GM12878 (cell line): ENCODE measurements around the gene FCRLB. TPM values are rescaled to one million over a fixed set of nuclear protein-coding genes. Genes with fewer than 3 reads are reported as not detected.

Experiments used
- BCLAF1 ChIP-seq: fragments of 450-650 bp; IDR thresholded peaks from 2 replicates; pipeline ENCODE4 v1.6.1; 2017; ENCODE audit warnings: antibody characterized with exemption, mild to moderate bottlenecking, moderate library complexity
- BHLHE40 ChIP-seq, 2 experiments: fragments of 450-650 bp in 1 of 2; IDR thresholded peaks; 2 replicates each; pipeline ENCODE4 v1.6.1; 2011 to 2017; ENCODE audit warnings: low read depth in 2 of 2, borderline replicate concordance in 1 of 2, improper control_type of control experiment in 1 of 2, low read length in 1 of 2, mild to moderate bottlenecking in 1 of 2
- BMI1 ChIP-seq: fragments of 450-650 bp; IDR thresholded peaks from 2 replicates; pipeline ENCODE4 v1.6.1; 2016; ENCODE audit warnings: mild to moderate bottlenecking, moderate library complexity, borderline replicate concordance
- BRCA1 ChIP-seq: IDR thresholded peaks from 2 replicates; pipeline ENCODE4 v1.6.1; 2011; ENCODE audit warnings: low read depth, low read length, improper control_type of control experiment
- CREM ChIP-seq: IDR thresholded peaks from 2 replicates; pipeline ENCODE4 v1.6.1; 2014; ENCODE audit warnings: antibody characterized with exemption, low read depth
- DPF2 ChIP-seq: fragments of 450-650 bp; IDR thresholded peaks from 2 replicates; pipeline ENCODE4 v1.6.1; 2017; ENCODE audit warnings: mild to moderate bottlenecking
- EED ChIP-seq: sonication (generic); IDR thresholded peaks from 2 replicates; pipeline ENCODE4 v1.6.1; 2016; ENCODE audit warnings: antibody characterized with exemption, low read depth
- EZH2 ChIP-seq: IDR thresholded peaks from 2 replicates; pipeline ENCODE4 v1.6.1; 2012; ENCODE audit warnings: low read depth, mild to moderate bottlenecking, control low read depth, inconsistent platforms, low read length, borderline replicate concordance; ENCODE audit not compliant: control insufficient read depth
- FOXM1 ChIP-seq: IDR thresholded peaks from 2 replicates; pipeline ENCODE4 v1.6.1; 2012; ENCODE audit warnings: low read depth, mild to moderate bottlenecking, inconsistent platforms, low read length, moderate library complexity
- HDGF ChIP-seq: fragments of 450-650 bp; IDR thresholded peaks from 2 replicates; pipeline ENCODE4 v1.6.1; 2016; ENCODE audit warnings: antibody characterized with exemption
- KAT2A ChIP-seq: conservative IDR thresholded peaks from 2 replicates; pipeline ENCODE4 v1.6.1; 2011; ENCODE audit warnings: low read depth, low read length; ENCODE audit not compliant: control insufficient read depth
- NFXL1 ChIP-seq: fragments of 450-650 bp; IDR thresholded peaks from 2 replicates; pipeline ENCODE4 v1.6.1; 2017; ENCODE audit warnings: antibody characterized with exemption, mild to moderate bottlenecking, borderline replicate concordance
- RAD21 ChIP-seq: IDR thresholded peaks from 2 replicates; pipeline ENCODE4 v1.6.1; 2011; ENCODE audit warnings: mild to moderate bottlenecking, low read depth, low read length, moderate library complexity; ENCODE audit not compliant: insufficient read depth
- RAD51 ChIP-seq: fragments of 450-650 bp; IDR thresholded peaks from 2 replicates; pipeline ENCODE4 v1.6.1; 2016; ENCODE audit warnings: moderate library complexity, mild to moderate bottlenecking, inconsistent platforms
- RBBP5 ChIP-seq: fragments of 200-600 bp; sonication (generic); conservative IDR thresholded peaks from 2 replicates; pipeline ENCODE4 v1.6.1; 2016
- RCOR1 ChIP-seq: conservative IDR thresholded peaks from 2 replicates; pipeline ENCODE4 v1.6.1; 2012; ENCODE audit warnings: low read depth, low read length, improper control_type of control experiment
- RELB ChIP-seq: fragments of 450-650 bp; IDR thresholded peaks from 2 replicates; pipeline ENCODE4 v1.6.1; 2017; ENCODE audit warnings: low read depth, mild to moderate bottlenecking, moderate library complexity
- RUNX3 ChIP-seq: IDR thresholded peaks from 2 replicates; pipeline ENCODE4 v1.6.1; 2012; ENCODE audit warnings: low read length, inconsistent platforms
- SMARCA5 ChIP-seq: fragments of 450-650 bp; IDR thresholded peaks from 2 replicates; pipeline ENCODE4 v1.6.1; 2017; ENCODE audit warnings: mild to moderate bottlenecking
- SREBF1 ChIP-seq: IDR thresholded peaks from 2 replicates; pipeline ENCODE4 v1.6.1; 2012; ENCODE audit warnings: mild to moderate bottlenecking, low read length
- TCF7 ChIP-seq: IDR thresholded peaks from 2 replicates; pipeline ENCODE4 v1.6.1; 2014; ENCODE audit warnings: antibody characterized with exemption, borderline replicate concordance
- ZNF207 ChIP-seq: fragments of 450-650 bp; IDR thresholded peaks from 2 replicates; pipeline ENCODE4 v1.6.1; 2014; ENCODE audit warnings: antibody characterized with exemption, mild to moderate bottlenecking, borderline replicate concordance
- polyA plus RNA-seq, 11 experiments: library from polyadenylated mRNA; depleted of rRNA in 4 of 11; unstranded in 6 of 11; stranded (reverse) in 5 of 11; fragments of >200 nt; fragmentation: Nextera tagmentation in 4 of 11; fragmentation: Illumina TruSeq in 1 of 11; extraction: Ambion mirVana in 4 of 11; extraction: Trizol in 1 of 11; gene quantifications; 1 replicate in 1 of 11; 2 replicates in 10 of 11; pipeline versions ENCODE4 v1.2.1 to v1.2.3, GENCODE V29; 2011 to 2016; ENCODE audit warnings: inconsistent platforms in 2 of 11, missing spikeins in 2 of 11, low read depth in 1 of 11
- total RNA-seq, 4 experiments: library from RNA; depleted of rRNA in 3 of 4; stranded (reverse); fragments of >200 nt in 3 of 4; fragmentation: Illumina TruSeq in 1 of 4; extraction: Trizol in 1 of 4; gene quantifications; 2 replicates each; pipeline versions ENCODE4 v1.2.1 to v1.2.3, GENCODE V29; 2013 to 2021
- TF ChIP-seq, protein P1 (sequence below): fragments of 450-650 bp; formaldehyde crosslinking; IDR thresholded peaks from 2 replicates; pipeline ENCODE4 v1.5.0; 2022; ENCODE audit warnings: mild to moderate bottlenecking, missing genetic modification characterization

FCRLB gene
- total and polyA plus RNA-seq, 10 of the 15 experiments (the other 5 are each of a cell fraction or from before 2014, with no cell fraction given) = 0.55 to 11.7 (median 5.6) TPM

DNA sequence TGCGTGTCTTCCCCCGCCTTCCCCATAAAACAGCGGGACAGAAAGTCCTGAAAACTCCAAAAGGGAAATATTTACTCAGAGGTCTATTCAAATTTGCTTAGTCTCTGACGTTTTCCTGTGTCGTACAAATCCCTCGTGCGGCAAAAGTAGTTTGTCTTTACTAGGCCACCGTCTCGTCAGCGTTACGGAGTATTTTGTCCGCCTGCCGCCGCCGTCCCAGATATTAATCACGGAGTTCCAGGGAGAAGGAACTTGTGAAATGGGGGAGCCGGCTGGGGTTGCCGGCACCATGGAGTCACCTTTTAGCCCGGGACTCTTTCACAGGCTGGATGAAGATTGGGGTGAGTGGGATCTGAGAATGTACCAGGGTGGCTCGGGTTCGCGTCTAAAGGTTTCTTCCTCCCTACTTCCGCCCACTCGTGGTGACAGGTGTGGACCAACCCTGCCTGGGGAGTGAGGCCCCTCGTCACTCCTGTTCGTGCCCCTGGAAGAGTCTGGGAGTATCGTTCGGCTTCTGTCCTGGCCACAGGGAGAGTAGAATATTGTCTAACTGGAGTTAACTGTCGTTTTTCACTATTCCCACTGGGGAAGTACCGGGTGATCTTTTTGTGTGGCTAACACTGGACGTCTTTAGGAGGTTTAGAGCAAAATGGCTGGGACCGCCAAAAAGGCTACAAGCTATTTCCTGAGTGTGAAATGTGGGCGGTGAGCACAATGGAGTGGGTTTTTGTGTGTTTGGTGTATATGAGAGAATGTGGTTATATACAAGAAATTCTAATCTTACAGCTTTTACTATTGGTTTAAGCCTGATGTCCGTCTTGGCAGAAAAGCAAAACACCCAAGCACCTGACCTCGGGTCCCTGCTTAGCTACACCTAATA, 45.0 kb downstream of the FCRLB start, which contains the start of gene ATF6 (continued):
- TF ChIP-seq BCLAF1 (no peak), KAT2A (no peak), NFXL1 (no peak), RUNX3 (peak; percentile 59), RAD51 (peak; percentile 47; the same call in 1 of the 2 replicates), RELB (peak; percentile 99), ZNF207 (peak; percentile 94; the same call in 1 of the 2 replicates), TCF7 (no peak), SREBF1 (no peak), RBBP5 (no peak), HDGF (no peak), SMARCA5 (peak; percentile 61; the same call in 1 of the 2 replicates), RAD21 (no peak), BMI1 (no peak), DPF2 (peak; percentile 79), FOXM1 (peak; percentile 82), CREM (peak; percentile 97), BHLHE40 (IDR thresholded peaks at IDR 0.05; ENCODE audit: borderline replicate concordance in 1 of 2, low read depth in 2 of 2, low read length in 1 of 2) (peak; percentile 77 to 82), EED (peak; percentile 70), BRCA1 (no peak), EZH2 (no peak), RCOR1 (no peak)
- TF ChIP-seq, protein P1, sequence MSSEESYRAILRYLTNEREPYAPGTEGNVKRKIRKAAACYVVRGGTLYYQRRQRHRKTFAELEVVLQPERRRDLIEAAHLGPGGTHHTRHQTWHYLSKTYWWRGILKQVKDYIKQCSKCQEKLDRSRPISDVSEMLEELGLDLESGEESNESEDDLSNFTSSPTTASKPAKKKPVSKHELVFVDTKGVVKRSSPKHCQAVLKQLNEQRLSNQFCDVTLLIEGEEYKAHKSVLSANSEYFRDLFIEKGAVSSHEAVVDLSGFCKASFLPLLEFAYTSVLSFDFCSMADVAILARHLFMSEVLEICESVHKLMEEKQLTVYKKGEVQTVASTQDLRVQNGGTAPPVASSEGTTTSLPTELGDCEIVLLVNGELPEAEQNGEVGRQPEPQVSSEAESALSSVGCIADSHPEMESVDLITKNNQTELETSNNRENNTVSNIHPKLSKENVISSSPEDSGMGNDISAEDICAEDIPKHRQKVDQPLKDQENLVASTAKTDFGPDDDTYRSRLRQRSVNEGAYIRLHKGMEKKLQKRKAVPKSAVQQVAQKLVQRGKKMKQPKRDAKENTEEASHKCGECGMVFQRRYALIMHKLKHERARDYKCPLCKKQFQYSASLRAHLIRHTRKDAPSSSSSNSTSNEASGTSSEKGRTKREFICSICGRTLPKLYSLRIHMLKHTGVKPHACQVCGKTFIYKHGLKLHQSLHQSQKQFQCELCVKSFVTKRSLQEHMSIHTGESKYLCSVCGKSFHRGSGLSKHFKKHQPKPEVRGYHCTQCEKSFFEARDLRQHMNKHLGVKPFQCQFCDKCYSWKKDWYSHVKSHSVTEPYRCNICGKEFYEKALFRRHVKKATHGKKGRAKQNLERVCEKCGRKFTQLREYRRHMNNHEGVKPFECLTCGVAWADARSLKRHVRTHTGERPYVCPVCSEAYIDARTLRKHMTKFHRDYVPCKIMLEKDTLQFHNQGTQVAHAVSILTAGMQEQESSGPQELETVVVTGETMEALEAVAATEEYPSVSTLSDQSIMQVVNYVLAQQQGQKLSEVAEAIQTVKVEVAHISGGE (CRISPR knock-in tag) = peak; percentile 71
